ENCODE data around the gene ZNF593. TPM values are rescaled to one million over a fixed set of nuclear protein-coding genes. Genes with fewer than 3 reads are reported as not detected.

Gene ZNF593
- polyA plus RNA-seq, 1 donor (not counting 4 experiments of a cell fraction or from before 2014, with no cell fraction given), result 26.0 TPM

DNA sequence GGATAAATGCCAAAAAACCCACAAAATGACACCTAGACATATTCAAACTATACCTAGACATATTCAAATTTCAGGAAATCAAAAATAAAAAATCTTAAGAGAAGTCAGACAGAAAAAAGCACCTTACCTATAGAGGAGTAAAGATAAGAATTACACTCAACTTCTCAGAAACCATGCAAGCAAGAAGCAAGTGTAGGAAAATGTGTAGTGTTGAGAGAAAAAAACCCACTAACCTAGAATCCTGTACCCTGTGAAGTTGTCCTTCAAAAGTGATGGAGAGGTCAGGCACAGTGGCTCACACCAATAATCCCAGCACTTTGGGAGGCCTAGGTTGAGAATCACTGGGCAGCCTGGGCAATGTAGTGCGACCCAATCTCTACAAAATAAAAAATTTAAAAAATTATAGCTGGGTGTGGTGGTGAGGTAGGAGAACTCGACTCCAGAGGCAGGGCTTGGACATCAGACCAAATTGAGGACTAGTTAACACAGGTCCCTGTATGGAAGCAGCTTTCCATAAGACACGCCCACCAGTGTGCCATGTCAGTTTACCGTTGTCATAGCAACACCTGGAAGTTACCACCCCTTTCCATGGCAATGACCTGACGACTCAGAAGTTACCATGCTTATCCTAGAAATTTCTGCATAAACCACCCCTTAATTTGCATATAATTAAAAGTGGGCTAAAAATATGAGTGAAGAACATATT lies 37.4 kb upstream of the ZNF593 start:
- FAIRE-seq (no peak), DNase-seq (ENCODE audit: low read depth, low spot score) (no peak)
- Histone ChIP-seq H2AFZ (ENCODE audit: control insufficient read depth, low read length) (no peak overlapping the region), H4K20me1 (ENCODE audit: control insufficient read depth, extremely low read depth, insufficient read depth, low read length) (no peaks in the 10 kb centered on the region), H3K27ac (ENCODE audit: control insufficient read depth, insufficient read depth, low read length) (no peak overlapping the region), H3K27me3 (ENCODE audit: control insufficient read depth, extremely low read depth, insufficient read depth, low read length) (no peaks in the 10 kb centered on the region), H3K4me1 (ENCODE audit: control insufficient read depth, extremely low read depth, insufficient read depth, low read length) (peaks cover 9% of the 10 kb centered on the region), H3K79me2 (ENCODE audit: control insufficient read depth, insufficient read depth, low read length) (no peaks in the 10 kb centered on the region), H3K9ac (ENCODE audit: control insufficient read depth, extremely low read depth, insufficient read depth, low read length) (no peak overlapping the region), H3K4me3 (ENCODE audit: control insufficient read depth in 2 of 3, extremely low read depth in 1 of 3, insufficient read depth in 2 of 3, low read depth in 1 of 3, low read length in 3 of 3) (no peak overlapping the region), H3K9me3 (ENCODE audit: control insufficient read depth, low read depth, low read length) (no peaks in the 10 kb centered on the region), H3K9me1 (ENCODE audit: control insufficient read depth, extremely low read depth, insufficient read depth, low read length) (no peaks in the 10 kb centered on the region), H3K4me2 (ENCODE audit: control insufficient read depth, extremely low read depth, insufficient read depth, low read depth, low read length) (no peak overlapping the region), H3K36me3 (ENCODE audit: control insufficient read depth in 2 of 2, extremely low read depth in 1 of 2, insufficient read depth in 2 of 2, low read length in 2 of 2) (no peaks in the 10 kb centered on the region)
- TF ChIP-seq CTCF (optimal IDR thresholded peaks at IDR 0.05 in 1 of 3, IDR thresholded peaks at IDR 0.05 in 1 of 3, conservative IDR thresholded peaks at IDR 0.05 in 1 of 3; ENCODE audit: extremely low read depth in 1 of 3, insufficient read depth in 2 of 3, low read length in 3 of 3) (no peak), EZH2 (IDR thresholded peaks at IDR 0.05; ENCODE audit: low read length) (no peak)
- dilution Hi-C loops (cut with MboI; ENCODE audit: extremely low pct_ligation_motif_present, low sequenced_read_pairs), result no loop called here

DNA sequence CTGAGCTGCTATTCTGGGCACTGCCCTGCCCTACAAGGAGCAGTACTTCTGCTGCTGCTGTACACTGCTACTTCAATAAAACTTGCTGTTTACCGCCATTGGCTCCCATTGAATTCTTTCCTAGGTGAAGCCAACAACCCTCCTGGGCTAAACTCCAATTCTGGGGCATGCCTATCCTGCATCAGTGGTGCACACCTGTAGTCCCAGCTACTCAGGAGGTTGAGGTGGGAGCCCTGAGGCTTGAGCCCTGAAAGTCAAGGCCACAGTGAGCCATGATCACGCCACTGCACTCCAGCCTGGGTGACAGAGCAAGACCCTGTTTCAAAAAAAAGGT lies 36.9 kb upstream of the ZNF593 start:
- Histone ChIP-seq H3K9me3 (ENCODE audit: control insufficient read depth, low read depth, low read length) (no peaks in the 10 kb centered on the region), H3K9me1 (ENCODE audit: control insufficient read depth, extremely low read depth, insufficient read depth, low read length) (no peaks in the 10 kb centered on the region), H3K36me3 (ENCODE audit: control insufficient read depth in 2 of 2, extremely low read depth in 1 of 2, insufficient read depth in 2 of 2, low read length in 2 of 2) (no peaks in the 10 kb centered on the region), H2AFZ (ENCODE audit: control insufficient read depth, low read length) (no peak overlapping the region), H3K27me3 (ENCODE audit: control insufficient read depth, extremely low read depth, insufficient read depth, low read length) (no peaks in the 10 kb centered on the region), H3K4me3 (ENCODE audit: control insufficient read depth in 2 of 3, extremely low read depth in 1 of 3, insufficient read depth in 2 of 3, low read depth in 1 of 3, low read length in 3 of 3) (no peak overlapping the region), H4K20me1 (ENCODE audit: control insufficient read depth, extremely low read depth, insufficient read depth, low read length) (no peaks in the 10 kb centered on the region), H3K9ac (ENCODE audit: control insufficient read depth, extremely low read depth, insufficient read depth, low read length) (no peak overlapping the region), H3K4me2 (ENCODE audit: control insufficient read depth, extremely low read depth, insufficient read depth, low read depth, low read length) (no peak overlapping the region), H3K4me1 (ENCODE audit: control insufficient read depth, extremely low read depth, insufficient read depth, low read length) (peaks cover 4% of the 10 kb centered on the region), H3K27ac (ENCODE audit: control insufficient read depth, insufficient read depth, low read length) (no peak overlapping the region), H3K79me2 (ENCODE audit: control insufficient read depth, insufficient read depth, low read length) (no peaks in the 10 kb centered on the region)
- FAIRE-seq (no peak), DNase-seq (ENCODE audit: low read depth, low spot score) (no peak)
- TF ChIP-seq EZH2 (IDR thresholded peaks at IDR 0.05; ENCODE audit: low read length) (no peak), CTCF (optimal IDR thresholded peaks at IDR 0.05 in 1 of 3, IDR thresholded peaks at IDR 0.05 in 1 of 3, conservative IDR thresholded peaks at IDR 0.05 in 1 of 3; ENCODE audit: extremely low read depth in 1 of 3, insufficient read depth in 2 of 3, low read length in 3 of 3) (no peak)
- dilution Hi-C loops (cut with MboI; ENCODE audit: extremely low pct_ligation_motif_present, low sequenced_read_pairs), result no loop called here

All from keratinocyte (primary cell).